Heart right ventricle (tissue), 16 donors: ENCODE measurements around the gene GOLM1. TPM values are rescaled to one million over a fixed set of nuclear protein-coding genes. Genes with fewer than 3 reads are reported as not detected.

Source experiments
- ATAC-seq, 8 donors: fragments of 200-7000 bp; cut with Tn5 transposase; one replicate each; pipeline ENCODE4 v1.9.1; 2020; ENCODE audit warnings: mild to moderate bottlenecking in 8 of 8, moderate library complexity in 8 of 8, moderate number of reproducible peaks in 1 of 8
- DNase-seq, 2 donors: peaks; one replicate each; pipeline ENCODE4 v3.0.0-alpha.2; 2020
- H3K27ac ChIP-seq, 10 donors: fragments of 200-600 bp; sonication (generic) in 2 of 10; one replicate each; pipeline versions ENCODE4 v1.5.0 to v1.8.0; 2020 to 2022; ENCODE audit warnings: mild to moderate bottlenecking in 3 of 10
- H3K27me3 ChIP-seq, 7 donors: fragments of 200-600 bp; one replicate each; pipeline ENCODE4 v1.8.0; 2021 to 2022; ENCODE audit warnings: mild to moderate bottlenecking in 2 of 7
- H3K36me3 ChIP-seq, 9 donors: fragments of 200-600 bp; sonication (generic) in 1 of 9; one replicate each; pipeline versions ENCODE4 v1.5.0 to v1.8.0; 2020 to 2022; ENCODE audit warnings: mild to moderate bottlenecking in 2 of 9
- H3K4me1 ChIP-seq, 9 donors: fragments of 200-600 bp; sonication (generic) in 1 of 9; one replicate each; pipeline versions ENCODE4 v1.5.0 to v1.8.0; 2020 to 2022; ENCODE audit warnings: mild to moderate bottlenecking in 4 of 9
- H3K4me3 ChIP-seq, 10 donors: fragments of 200-600 bp; sonication (generic) in 2 of 10; one replicate each; pipeline versions ENCODE4 v1.5.0 to v1.8.0; 2020 to 2022; ENCODE audit warnings: mild to moderate bottlenecking in 7 of 10, moderate library complexity in 2 of 10
- H3K9me3 ChIP-seq, 11 donors: fragments of 200-600 bp in 10 of 11; sonication (generic) in 2 of 11; one replicate each; pipeline versions ENCODE4 v1.5.0 to v1.8.0; 2013 to 2022; ENCODE audit warnings: mild to moderate bottlenecking in 2 of 11, control low read depth in 1 of 11, moderate library complexity in 1 of 11
- CTCF ChIP-seq, 9 donors: fragments of 200-600 bp; sonication (generic) in 2 of 9; IDR thresholded peaks; one replicate each; pipeline versions ENCODE4 v1.5.0 to v1.8.0; 2021 to 2022; ENCODE audit warnings: antibody characterized with exemption in 9 of 9, mild to moderate bottlenecking in 5 of 9, moderate library complexity in 1 of 9
- WGBS, 2 donors: extraction: QIAGEN DNeasy Blood & Tissue Kit; methylation state at CpG; one replicate each; pipeline ENCODE4 v1.1.7; 2013; ENCODE audit warnings: inconsistent platforms in 1 of 2; 5-methylcytosine and 5-hydroxymethylcytosine counted together
- intact Hi-C, 10 donors: fragments of 100-400 bp; cut with DNase I; formaldehyde crosslinking; loops; one replicate each; pipeline versions ENCODE4 v1.11.1 to v1.14.2; 2022
- polyA plus RNA-seq, 2 donors: library from polyadenylated mRNA; stranded (reverse); fragments of 200-250 nt; gene quantifications; one replicate each; pipeline ENCODE4 v1.2.3, GENCODE V29; 2013
- total RNA-seq, 10 donors: library from RNA; stranded (reverse); fragmentation: NEBNext Ultra II Directional in 3 of 10; extraction: Animal tissue kit (Norgen Biotek cat#: 25700) in 3 of 10; gene quantifications; one replicate each; pipeline versions ENCODE4 v1.2.1 to v1.2.4, GENCODE V29; 2021 to 2023
- donor health status: Arrhythmogenic right ventricular cardiomyopathy.
- donor health status: ischemic (EF 13 %, LVEDD 7.1; RV severe dilation, severe dysfunction).
- donor health status: healthy with polysubstance abuse.
- donor health status: DM: no; HTN: yes; CAD: no.
- donor health status: DM: no; HTN: no; CAD: no.
- donor health status: ischemic (EF 25% LVEDD 6.9; RV normal size, moderate dysfunction).
- donor health status: ischemic (EF 25% LVEDD 5.7; RV mildly dilated, moderate dysfunction).
- donor health status: healthy.
- donor health status: DM: yes; HTN: yes; CAD: no.
- donor health status: Ischemic cardiomyopathy.
- donor health status: ischemic (EF 35%, LVEDD 5.7; RV mildly dilated, moderate dysfunction).
- donor health status: nonischemic (EF 11% LVEDD 7.7; RV severe dilation, severe dysfunction).
- donor health status: DM: yes; HTN: yes; CAD: no.
- donor health status: PGD.
- donor health status: ischemic (EF 29% LVEDD 5.4; RV normal size, mild dysfunction).
- donor health status: nonischemic (EF 23%, LVEDD 6.1; RV moderate dilation, normal function).

Gene GOLM1
- total and polyA plus RNA-seq, 12 donors: 2.3 to 15.0 (median 4.1) TPM

GRCh38 chr9:86009133-86009532 lies 90.2 kb downstream of the GOLM1 start:
- peaks cover 0 to 16% (median 4%) of the 10 kb centered on the region in 11 donors for H3K9me3 ChIP-seq
- peaks cover 0 to 97% (median 50%) of the 10 kb centered on the region in 9 donors for H3K36me3 ChIP-seq
- ATAC-seq: no peak
- no peaks in the 10 kb centered on the region for H3K27me3 ChIP-seq
- intact Hi-C loops: loop anchor here in 1 of 10 donors (10.0 kb wide), 1 partner anchor 154 kb away; no protein-coding TSS in a partner anchor
- no peaks in the 10 kb centered on the region for H3K4me1 ChIP-seq
- no peak for TF ChIP-seq CTCF (IDR thresholded peaks at IDR 0.05)
- WGBS, 2 donors: 34 to 54% methylated on average over 2 of the region's 2 CpGs
- DNase-seq: no peak
- H3K4me3 ChIP-seq: no peak overlapping the region
- no peak overlapping the region for H3K27ac ChIP-seq

- ATAC-seq (no peak), DNase-seq (no peak)
- no peak for TF ChIP-seq CTCF (IDR thresholded peaks at IDR 0.05)
- H3K9me3 ChIP-seq: peaks cover 0 to 16% (median 4%) of the 10 kb centered on the region in 11 donors
- no peaks in the 10 kb centered on the region for H3K4me1 ChIP-seq
- intact Hi-C loops: loop anchor here in 1 of 10 donors (10.0 kb wide), 1 partner anchor 151 kb away; no protein-coding TSS in a partner anchor
- H3K27ac ChIP-seq: no peak overlapping the region
- no peak overlapping the region for H3K4me3 ChIP-seq
- peaks cover 0 to 94% (median 40%) of the 10 kb centered on the region in 9 donors for H3K36me3 ChIP-seq
- 95 to 100% methylated on average over 1 of the region's 1 CpG for WGBS, 2 donors
- H3K27me3 ChIP-seq: no peaks in the 10 kb centered on the region
Measured at GRCh38 chr9:86005253-86005775, 94.0 kb downstream of the GOLM1 start.

GRCh38 chr9:85995599-85995998 lies 103.8 kb downstream of the GOLM1 start:
- Histone ChIP-seq H3K36me3 (peaks cover 0 to 79% (median 16%) of the 10 kb centered on the region in 9 donors), H3K27ac (no peak overlapping the region), H3K4me3 (no peak overlapping the region), H3K9me3 (no peaks in the 10 kb centered on the region), H3K4me1 (no peaks in the 10 kb centered on the region), H3K27me3 (no peaks in the 10 kb centered on the region)
- no peak for TF ChIP-seq CTCF (IDR thresholded peaks at IDR 0.05)
- WGBS, 2 donors: 95 to 97% methylated on average over 1 of the region's 1 CpG
- ATAC-seq (no peak), DNase-seq (no peak)
- intact Hi-C loops: no loop called here

- peaks cover 0 to 74% (median 16%) of the 10 kb centered on the region in 9 donors for H3K36me3 ChIP-seq
- intact Hi-C loops: no loop called here
- no peak for TF ChIP-seq CTCF (IDR thresholded peaks at IDR 0.05)
Measured at GRCh38 chr9:85995097-85995496, 104.3 kb downstream of the GOLM1 start.

More at GRCh38 chr9:85995097-85995496, 104.3 kb downstream of the GOLM1 start:
- Histone ChIP-seq H3K9me3 (no peaks in the 10 kb centered on the region), H3K4me3 (no peak overlapping the region), H3K4me1 (no peaks in the 10 kb centered on the region), H3K27ac (no peak overlapping the region), H3K27me3 (no peaks in the 10 kb centered on the region)
- no peak for DNase-seq
- ATAC-seq: no peak
